Spleen (tissue), 7 donors: ENCODE data around the gene PPP2R2D.

Experiments
- POLR2A ChIP-seq, 3 donors: fragments of 450-650 bp; IDR thresholded peaks; one replicate each; pipeline ENCODE4 v1.5.1; 2017; ENCODE audit warnings: antibody characterized with exemption in 3 of 3, mild to moderate bottlenecking in 1 of 3
- POLR2AphosphoS5 ChIP-seq, 3 donors: sonication (generic); formaldehyde crosslinking; IDR thresholded peaks; one replicate each; pipeline ENCODE4 v1.5.1; 2017; ENCODE audit warnings: antibody characterized with exemption in 3 of 3
- TF ChIP-seq, protein P1 (sequence below), 11 experiments: fragments of 200-600 bp in 7 of 11; fragments of 450-650 bp in 4 of 11; sonication (generic) in 4 of 11; IDR thresholded peaks in 8 of 11; conservative IDR thresholded peaks in 3 of 11; 1 replicate in 7 of 11; 2 replicates in 4 of 11; pipeline versions ENCODE4 v1.4.0 to v1.8.0; 2016 to 2021; ENCODE audit warnings: antibody characterized with exemption in 11 of 11, inconsistent platforms in 4 of 11, mild to moderate bottlenecking in 1 of 11
- donor health status: DM: no; HTN: no; CAD: no; lungs with moderate emphysema.
- donor health status: DM: no; HTN: no; CAD: no.
- donor health status: DM: no; HTN: no; CAD: no.

DNA sequence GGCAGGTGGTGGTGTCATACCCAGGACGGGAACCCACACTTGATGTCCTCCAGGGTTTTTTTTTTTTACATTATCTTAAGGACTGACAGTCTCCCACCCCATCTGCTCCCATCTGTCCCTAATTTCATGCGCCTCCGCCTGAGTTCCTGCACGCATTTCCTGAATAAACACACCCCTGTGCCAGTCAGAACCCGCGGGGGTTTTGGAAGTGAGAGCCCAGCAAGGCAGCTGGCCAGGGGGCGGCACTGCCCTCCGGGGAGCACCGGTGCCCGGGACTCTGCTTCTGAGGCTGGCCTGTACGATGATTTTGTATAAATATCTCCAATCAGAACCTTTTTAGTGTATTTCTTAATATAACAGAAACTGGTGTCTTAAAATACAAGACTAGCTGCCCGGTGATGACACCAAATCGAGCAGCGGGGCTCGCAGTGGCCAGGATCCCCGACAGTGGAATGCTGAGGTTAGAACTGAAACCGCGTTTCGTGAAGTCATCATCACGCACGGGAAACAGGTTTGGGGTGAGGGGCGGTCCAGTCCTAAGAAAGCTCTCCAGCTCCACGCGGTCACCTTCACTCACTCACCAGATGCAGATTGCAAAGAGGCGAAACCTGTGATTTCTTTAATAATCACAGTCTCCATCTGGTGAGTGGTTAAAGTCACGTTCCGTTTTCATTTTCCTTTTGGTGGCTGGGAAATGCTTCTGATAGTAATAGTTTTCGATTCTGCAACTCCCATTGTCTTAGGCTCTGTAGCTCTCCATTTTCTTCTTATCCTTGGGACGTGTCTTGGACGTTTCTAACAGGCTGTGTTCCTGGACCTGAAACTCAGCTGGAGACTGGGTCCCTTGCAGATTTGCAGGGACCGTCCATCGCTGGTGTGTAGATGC is 61.2 kb downstream of the PPP2R2D start:
- TF ChIP-seq POLR2A (IDR thresholded peaks at IDR 0.05) (no peak), POLR2AphosphoS5 (IDR thresholded peaks at IDR 0.05) (no peak)
- TF ChIP-seq, protein P1, sequence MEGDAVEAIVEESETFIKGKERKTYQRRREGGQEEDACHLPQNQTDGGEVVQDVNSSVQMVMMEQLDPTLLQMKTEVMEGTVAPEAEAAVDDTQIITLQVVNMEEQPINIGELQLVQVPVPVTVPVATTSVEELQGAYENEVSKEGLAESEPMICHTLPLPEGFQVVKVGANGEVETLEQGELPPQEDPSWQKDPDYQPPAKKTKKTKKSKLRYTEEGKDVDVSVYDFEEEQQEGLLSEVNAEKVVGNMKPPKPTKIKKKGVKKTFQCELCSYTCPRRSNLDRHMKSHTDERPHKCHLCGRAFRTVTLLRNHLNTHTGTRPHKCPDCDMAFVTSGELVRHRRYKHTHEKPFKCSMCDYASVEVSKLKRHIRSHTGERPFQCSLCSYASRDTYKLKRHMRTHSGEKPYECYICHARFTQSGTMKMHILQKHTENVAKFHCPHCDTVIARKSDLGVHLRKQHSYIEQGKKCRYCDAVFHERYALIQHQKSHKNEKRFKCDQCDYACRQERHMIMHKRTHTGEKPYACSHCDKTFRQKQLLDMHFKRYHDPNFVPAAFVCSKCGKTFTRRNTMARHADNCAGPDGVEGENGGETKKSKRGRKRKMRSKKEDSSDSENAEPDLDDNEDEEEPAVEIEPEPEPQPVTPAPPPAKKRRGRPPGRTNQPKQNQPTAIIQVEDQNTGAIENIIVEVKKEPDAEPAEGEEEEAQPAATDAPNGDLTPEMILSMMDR (IDR thresholded peaks at IDR 0.05 in 8 of 11, conservative IDR thresholded peaks at IDR 0.05 in 3 of 11) = no peak
